Mesenchymal stem cell (in vitro differentiated cells and primary cell): ENCODE results near the gene POU2F3.

Experiments used
- DNase-seq: peaks from one replicate; pipeline ENCODE4 v3.0.0-alpha.2; 2013
- H2AFZ ChIP-seq: one replicate; pipeline ENCODE4 v1.6.1; 2013; ENCODE audit warnings: low read depth, mild to moderate bottlenecking, control low read depth, inconsistent platforms, low read length, moderate library complexity
- H2AK5ac ChIP-seq: 2 replicates; pipeline ENCODE4 v1.6.1; 2013; ENCODE audit warnings: low read length, moderate library complexity, mild to moderate bottlenecking, inconsistent platforms; ENCODE audit not compliant: severe bottlenecking
- H2BK120ac ChIP-seq: one replicate; pipeline ENCODE4 v1.6.1; 2013; ENCODE audit warnings: low read depth, mild to moderate bottlenecking, inconsistent platforms, low read length, moderate library complexity
- H2BK12ac ChIP-seq, 2 experiments: one replicate each; pipeline ENCODE4 v1.6.1; 2013; ENCODE audit warnings: inconsistent platforms in 2 of 2, low read length in 2 of 2, mild to moderate bottlenecking in 2 of 2, moderate library complexity in 2 of 2, control low read depth in 1 of 2
- H2BK15ac ChIP-seq: one replicate; pipeline ENCODE4 v1.6.1; 2013; ENCODE audit warnings: mild to moderate bottlenecking, low read depth, inconsistent platforms; ENCODE audit not compliant: poor library complexity, severe bottlenecking
- H2BK5ac ChIP-seq: 2 replicates; pipeline ENCODE4 v1.6.1; 2013; ENCODE audit warnings: low read depth, mild to moderate bottlenecking, low read length, control low read depth, inconsistent platforms; ENCODE audit not compliant: poor library complexity, severe bottlenecking
- H3K14ac ChIP-seq, 2 experiments: one replicate each; pipeline ENCODE4 v1.6.1; 2013; ENCODE audit warnings: inconsistent platforms in 2 of 2, low read length in 2 of 2, control low read depth in 1 of 2, mild to moderate bottlenecking in 1 of 2, moderate library complexity in 1 of 2
- H3K18ac ChIP-seq, 2 experiments: one replicate each; pipeline ENCODE4 v1.6.1; 2013; ENCODE audit warnings: inconsistent platforms in 2 of 2, low read length in 2 of 2, control low read depth in 1 of 2, low read depth in 1 of 2, mild to moderate bottlenecking in 1 of 2
- H3K23ac ChIP-seq, 2 experiments: one replicate each; pipeline ENCODE4 v1.6.1; 2013; ENCODE audit warnings: inconsistent platforms in 2 of 2, low read length in 2 of 2, mild to moderate bottlenecking in 2 of 2, moderate library complexity in 2 of 2, control low read depth in 1 of 2
- H3K27ac ChIP-seq: 2 replicates; pipeline ENCODE4 v1.5.1; 2013; ENCODE audit warnings: mild to moderate bottlenecking, moderate library complexity, low read length, control low read depth, inconsistent platforms; ENCODE audit not compliant: poor library complexity, severe bottlenecking
- H3K27me3 ChIP-seq, 2 experiments: 2 replicates each; pipeline versions ENCODE4 v1.6.1 to v1.7.0; 2013; ENCODE audit warnings: low read length in 2 of 2, mild to moderate bottlenecking in 2 of 2, moderate library complexity in 2 of 2, control low read depth in 1 of 2, inconsistent platforms in 1 of 2; ENCODE audit not compliant: control insufficient read depth in 1 of 2, insufficient read depth in 1 of 2
- H3K36me3 ChIP-seq, 2 experiments: 2 replicates each; pipeline versions ENCODE4 v1.6.1 to v1.7.0; 2013; ENCODE audit warnings: low read length in 2 of 2, control low read depth in 1 of 2, inconsistent platforms in 1 of 2, low read depth in 1 of 2, mild to moderate bottlenecking in 1 of 2; ENCODE audit not compliant: insufficient read depth in 2 of 2, control insufficient read depth in 1 of 2
- H3K4ac ChIP-seq, 2 experiments: one replicate each; pipeline ENCODE4 v1.6.1; 2013; ENCODE audit warnings: inconsistent platforms in 2 of 2, low read length in 2 of 2, mild to moderate bottlenecking in 2 of 2, moderate library complexity in 2 of 2, control low read depth in 1 of 2, low read depth in 1 of 2
- H3K4me1 ChIP-seq: 2 replicates; pipeline ENCODE4 v1.6.1; 2013; ENCODE audit warnings: low read depth, low read length, control low read depth; ENCODE audit not compliant: control insufficient read depth, insufficient read depth
- H3K4me2 ChIP-seq: 2 replicates; pipeline ENCODE4 v1.6.1; 2013; ENCODE audit warnings: low read length, mild to moderate bottlenecking, inconsistent platforms; ENCODE audit not compliant: poor library complexity, severe bottlenecking
- H3K4me3 ChIP-seq, 2 experiments: 2 replicates each; pipeline versions ENCODE4 v1.5.1 to v1.7.0; 2013; ENCODE audit warnings: low read length in 2 of 2, mild to moderate bottlenecking in 2 of 2, control low read depth in 1 of 2, low read depth in 1 of 2; ENCODE audit not compliant: insufficient read depth in 1 of 2
- H3K79me1 ChIP-seq: replicated peaks from 2 replicates; pipeline ENCODE4 v1.6.1; 2013; ENCODE audit warnings: mild to moderate bottlenecking, control low read depth, low read length, inconsistent platforms; ENCODE audit not compliant: poor library complexity, severe bottlenecking
- H3K9ac ChIP-seq: 2 replicates; pipeline ENCODE4 v1.7.0; 2013; ENCODE audit warnings: mild to moderate bottlenecking, low read length, moderate library complexity
- H3K9me3 ChIP-seq: 2 replicates; pipeline ENCODE4 v1.7.0; 2013; ENCODE audit warnings: mild to moderate bottlenecking, low read length; ENCODE audit not compliant: control insufficient read depth
- H4K8ac ChIP-seq: one replicate; pipeline ENCODE4 v1.6.1; 2013; ENCODE audit warnings: inconsistent platforms, mild to moderate bottlenecking, low read length, moderate library complexity
- H4K91ac ChIP-seq: one replicate; pipeline ENCODE4 v1.6.1; 2013; ENCODE audit warnings: mild to moderate bottlenecking, low read length, inconsistent platforms
- WGBS: methylation state at CpG from one replicate; pipeline ENCODE4 v1.1.7; 2013; ENCODE audit warnings: mixed read lengths; 5-methylcytosine and 5-hydroxymethylcytosine counted together

Gene POU2F3

GRCh38 chr11:120223793-120224192 lies 16.1 kb upstream of the POU2F3 start:
- DNase-seq = no peak
- WGBS = 63% methylated on average over 1 of the region's 1 CpG
- H4K91ac ChIP-seq = no peak overlapping the region
- H3K18ac ChIP-seq = no peak overlapping the region
- H3K79me1 ChIP-seq = peaks cover 15% of the 10 kb centered on the region
- no peak overlapping the region for H2BK5ac ChIP-seq
- no peak overlapping the region for H2BK120ac ChIP-seq
- H3K4me2 ChIP-seq = no peak overlapping the region
- H3K9ac ChIP-seq = peak overlapping the region; percentile 61
- no peaks in the 10 kb centered on the region for H3K27me3 ChIP-seq
- H3K27ac ChIP-seq = no peak overlapping the region
- no peak overlapping the region for H3K14ac ChIP-seq
- H3K36me3 ChIP-seq = peaks cover 30 to 80% of the 10 kb centered on the region in 2 experiments
- H3K4me1 ChIP-seq = peaks cover 36% of the 10 kb centered on the region
- no peak overlapping the region for H3K23ac ChIP-seq
- no peak overlapping the region for H2AK5ac ChIP-seq
- H4K8ac ChIP-seq = no peak overlapping the region
- no peaks in the 10 kb centered on the region for H3K9me3 ChIP-seq
- H2BK15ac ChIP-seq = no peak overlapping the region
- no peak overlapping the region for H2AFZ ChIP-seq
- H2BK12ac ChIP-seq = no peak overlapping the region
- H3K4me3 ChIP-seq = no peak overlapping the region
- no peak overlapping the region for H3K4ac ChIP-seq

- H3K23ac ChIP-seq = no peak overlapping the region
- H3K4me1 ChIP-seq = peaks cover 31% of the 10 kb centered on the region
- no peak overlapping the region for H3K14ac ChIP-seq
- no peak overlapping the region for H3K18ac ChIP-seq
- no peak overlapping the region for H3K4me2 ChIP-seq
- peaks cover 36 to 86% of the 10 kb centered on the region in 2 experiments for H3K36me3 ChIP-seq
- no peak overlapping the region for H2AFZ ChIP-seq
- H2BK12ac ChIP-seq = no peak overlapping the region
- no peak overlapping the region for H4K91ac ChIP-seq
- H4K8ac ChIP-seq = no peak overlapping the region
- no peak overlapping the region for H3K4ac ChIP-seq
- no peak for DNase-seq
- 91% methylated on average over 6 of the region's 6 CpGs for WGBS
- H3K9me3 ChIP-seq = no peaks in the 10 kb centered on the region
- H3K79me1 ChIP-seq = peaks cover 15% of the 10 kb centered on the region
- no peak overlapping the region for H2BK5ac ChIP-seq
- H3K27me3 ChIP-seq = no peaks in the 10 kb centered on the region
- no peak overlapping the region for H3K4me3 ChIP-seq
- H2AK5ac ChIP-seq = no peak overlapping the region
- peak overlapping the region; percentile 61 for H3K9ac ChIP-seq
- no peak overlapping the region for H2BK15ac ChIP-seq
- H2BK120ac ChIP-seq = no peak overlapping the region
- no peak overlapping the region for H3K27ac ChIP-seq
Observed at GRCh38 chr11:120224361-120224760, 15.6 kb upstream of the POU2F3 start.

DNA sequence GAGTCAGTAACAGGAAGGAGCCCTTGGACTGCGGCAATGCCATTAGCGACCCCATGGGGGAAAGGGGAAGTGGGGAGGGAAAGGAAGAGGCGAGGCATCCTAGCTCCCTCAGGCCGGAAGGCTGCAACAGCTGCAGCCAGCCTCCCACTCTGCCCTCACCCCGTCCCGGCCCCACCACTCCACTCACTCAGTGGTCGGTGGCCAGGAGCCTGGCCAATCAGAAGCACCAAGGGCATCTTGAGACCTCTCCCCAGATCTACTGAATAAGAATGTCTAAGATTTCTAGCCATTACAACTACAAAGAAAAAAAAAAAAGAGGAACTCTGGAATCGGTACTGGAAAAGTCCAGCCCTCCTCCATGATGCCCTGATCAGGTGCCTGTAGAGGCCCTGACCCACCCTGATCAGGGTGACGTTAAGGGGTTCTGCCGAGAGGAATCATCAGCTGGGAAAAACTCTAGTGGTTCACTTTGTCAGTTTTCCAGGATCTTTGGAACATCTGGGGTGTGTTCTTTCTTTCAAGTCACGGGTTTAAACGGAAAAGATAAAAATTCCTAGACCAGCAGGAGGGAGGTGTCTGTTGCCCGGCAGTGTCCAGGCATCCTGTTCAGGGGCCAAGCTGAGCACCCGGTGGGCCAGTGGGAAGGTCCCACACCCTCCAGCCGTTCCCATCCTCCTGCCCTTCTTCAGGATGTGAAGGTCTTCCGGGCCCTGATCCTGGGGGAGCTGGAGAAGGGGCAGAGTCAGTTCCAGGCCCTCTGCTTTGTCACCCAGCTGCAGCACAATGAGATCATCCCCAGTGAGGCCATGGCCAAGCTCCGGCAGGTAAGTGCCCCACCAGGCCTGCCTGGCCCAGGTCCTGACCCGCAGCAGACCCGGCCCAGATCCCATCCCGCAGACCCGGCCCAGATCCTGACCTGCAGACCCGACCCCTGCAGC lies 14.7 kb upstream of the POU2F3 start:
- Histone ChIP-seq H2BK15ac (no peak overlapping the region), H3K36me3 (peaks cover 38 to 88% of the 10 kb centered on the region in 2 experiments), H3K27ac (no peak overlapping the region), H3K4me2 (peak overlapping the region; percentile 26), H3K23ac (no peak overlapping the region), H2BK5ac (no peak overlapping the region), H4K8ac (no peak overlapping the region), H3K9ac (peak overlapping the region; percentile 61), H3K14ac (peak overlapping the region in 1 of 2 experiments; percentile 48), H4K91ac (peak overlapping the region; percentile 66), H2BK120ac (no peak overlapping the region), H3K4ac (no peak overlapping the region), H3K27me3 (no peaks in the 10 kb centered on the region), H2BK12ac (peak overlapping the region in 1 of 2 experiments; percentile 64), H3K79me1 (peaks cover 11% of the 10 kb centered on the region), H3K18ac (peak overlapping the region in 1 of 2 experiments; percentile 23), H3K9me3 (no peaks in the 10 kb centered on the region), H3K4me1 (peaks cover 23% of the 10 kb centered on the region), H3K4me3 (peak overlapping the region in 1 of 2 experiments; percentile 24), H2AK5ac (peak overlapping the region; percentile 72), H2AFZ (no peak overlapping the region)
- WGBS = 62% methylated on average over 21 of the region's 22 CpGs
- DNase-seq = no peak

DNA sequence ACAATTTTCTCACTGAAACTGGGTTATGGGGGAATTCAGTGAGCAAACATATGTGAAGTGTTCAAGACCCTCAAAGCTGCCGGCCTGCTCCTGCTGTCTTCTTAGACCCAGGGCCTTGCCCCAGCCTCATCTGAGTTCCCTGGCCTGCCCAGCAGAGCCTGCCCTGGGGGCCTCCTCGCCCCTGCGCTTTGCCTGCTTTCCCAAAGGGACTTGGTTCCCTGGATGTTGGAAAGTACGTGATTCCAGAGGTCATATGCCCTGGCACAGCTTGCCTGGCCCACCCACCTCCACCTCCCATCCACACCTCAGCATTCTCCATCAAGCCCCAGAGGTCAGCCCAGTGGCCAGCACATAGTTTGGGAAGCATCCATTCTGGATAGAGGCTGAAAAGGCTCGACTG lies 13.7 kb upstream of the POU2F3 start:
- no peak overlapping the region for H2BK5ac ChIP-seq
- 99% methylated on average over 5 of the region's 5 CpGs for WGBS
- no peaks in the 10 kb centered on the region for H3K27me3 ChIP-seq
- H3K79me1 ChIP-seq = peaks cover 7% of the 10 kb centered on the region
- no peak overlapping the region for H2AFZ ChIP-seq
- no peak overlapping the region for H3K14ac ChIP-seq
- no peak overlapping the region for H2BK120ac ChIP-seq
- no peak overlapping the region for H3K23ac ChIP-seq
- H2BK15ac ChIP-seq = no peak overlapping the region
- H3K27ac ChIP-seq = no peak overlapping the region
- no peak for DNase-seq
- no peak overlapping the region for H4K8ac ChIP-seq
- no peak overlapping the region for H2BK12ac ChIP-seq
- H3K9me3 ChIP-seq = no peaks in the 10 kb centered on the region
- H3K18ac ChIP-seq = no peak overlapping the region
- H3K4me1 ChIP-seq = peaks cover 19% of the 10 kb centered on the region
- peaks cover 38 to 88% of the 10 kb centered on the region in 2 experiments for H3K36me3 ChIP-seq
- H3K9ac ChIP-seq = peak overlapping the region; percentile 61
- no peak overlapping the region for H4K91ac ChIP-seq
- H3K4me2 ChIP-seq = no peak overlapping the region
- no peak overlapping the region for H3K4me3 ChIP-seq
- peak overlapping the region; percentile 72 for H2AK5ac ChIP-seq
- no peak overlapping the region for H3K4ac ChIP-seq
